ENCODE data around the gene OPTC.
"Not testable (repeated sequence)": the region's sequence is repeated elsewhere in the genome, so short reads cannot be mapped to it uniquely, and the experiment has no call there.

The OPTC gene

GRCh38 chr1:203493901-203494300 lies at the start of gene OPTC:
Gene OPTC (plus strand): TSS chr1:203494153. CDS start chr1:203496006, 1,853 bp downstream.
- no peak for DNase-seq

- no peak for DNase-seq
Measured at GRCh38 chr1:203444171-203444576, 49.8 kb upstream of the OPTC start.

- no peak for DNase-seq
Measured at GRCh38 chr1:203447151-203447550, 46.8 kb upstream of the OPTC start.

- DNase-seq, result not testable (repeated sequence)
Measured at GRCh38 chr1:203447598-203447997, 46.4 kb upstream of the OPTC start.

GRCh38 chr1:203448521-203449061 lies 45.4 kb upstream of the OPTC start:
- no peak for DNase-seq

GRCh38 chr1:203450001-203450400 lies 44.0 kb upstream of the OPTC start:
- no peak for DNase-seq

- DNase-seq, result no peak
Measured at GRCh38 chr1:203450479-203451149, 43.3 kb upstream of the OPTC start.

GRCh38 chr1:203451836-203452784 lies 41.8 kb upstream of the OPTC start:
- no peak for DNase-seq

GRCh38 chr1:203453016-203453415 lies 40.9 kb upstream of the OPTC start:
- no peak for DNase-seq

- DNase-seq, result no peak
Measured at GRCh38 chr1:203453616-203454015, 40.3 kb upstream of the OPTC start.

GRCh38 chr1:203454986-203455471 lies 38.9 kb upstream of the OPTC start:
- DNase-seq, result no peak

GRCh38 chr1:203455706-203456105 lies 38.2 kb upstream of the OPTC start:
- DNase-seq, result no peak

GRCh38 chr1:203456577-203456976 lies 37.4 kb upstream of the OPTC start:
- DNase-seq, result no peak

GRCh38 chr1:203458078-203458477 lies 35.9 kb upstream of the OPTC start:
- no peak for DNase-seq

GRCh38 chr1:203459671-203460201 lies 34.2 kb upstream of the OPTC start:
- no peak for DNase-seq

- no peak for DNase-seq
Measured at GRCh38 chr1:203461717-203462116, 32.2 kb upstream of the OPTC start.

- no peak for DNase-seq
Measured at GRCh38 chr1:203462143-203462542, 31.8 kb upstream of the OPTC start.

- no peak for DNase-seq
Measured at GRCh38 chr1:203462878-203463277, 31.1 kb upstream of the OPTC start.

- DNase-seq, result no peak
Measured at GRCh38 chr1:203463469-203464062, 30.4 kb upstream of the OPTC start.

GRCh38 chr1:203464226-203464625 lies 29.7 kb upstream of the OPTC start:
- DNase-seq, result no peak

GRCh38 chr1:203464743-203465142 lies 29.2 kb upstream of the OPTC start:
- DNase-seq, result no peak

GRCh38 chr1:203465146-203465798 lies 28.7 kb upstream of the OPTC start:
- DNase-seq, result no peak
